Activated CD8-positive, alpha-beta memory T cell treated with anti-CD3 and anti-CD28 coated beads, Interleukin-2, amount 50 U/mL, for 48 hours (primary cell): Measurements from ENCODE around the gene TULP4.
"Not testable (repeated sequence)": the region's sequence is repeated elsewhere in the genome, so short reads cannot be mapped to it uniquely, and the experiment has no call there.

ENCODE experiments used
- DNase-seq: peaks from one replicate; pipeline ENCODE4 v3.0.0-alpha.2; 2020

The TULP4 gene

GRCh38 chr6:158329531-158329930 is 17.3 kb downstream of the TULP4 start:
- no peak for DNase-seq

- DNase-seq, result no peak
Measured at GRCh38 chr6:158330016-158330415, 17.8 kb downstream of the TULP4 start.

- no peak for DNase-seq
Measured at GRCh38 chr6:158332237-158332636, 20.0 kb downstream of the TULP4 start.

DNA sequence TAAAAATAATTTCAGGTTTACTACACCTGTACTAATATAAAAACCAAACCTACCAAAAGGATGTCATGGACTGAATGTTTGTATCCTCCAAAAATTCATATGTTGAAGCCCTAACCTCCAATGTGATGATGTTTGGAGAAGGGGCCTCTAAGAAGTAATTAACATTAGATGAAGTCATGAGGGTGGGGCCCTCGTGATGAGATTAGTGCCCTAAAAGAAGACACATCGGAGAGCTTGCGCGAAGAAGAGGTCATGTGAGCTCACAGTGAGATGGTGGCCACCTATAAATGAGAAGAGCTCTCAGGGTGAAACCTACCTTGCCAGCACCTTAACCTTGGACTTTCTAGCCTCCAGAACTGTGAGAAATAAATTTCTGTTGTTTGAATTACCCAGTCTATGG is 20.8 kb downstream of the TULP4 start:
- DNase-seq, result no peak

- DNase-seq, result no peak
Measured at GRCh38 chr6:158334534-158334933, 22.3 kb downstream of the TULP4 start.

- no peak for DNase-seq
Measured at GRCh38 chr6:158337332-158337731, 25.1 kb downstream of the TULP4 start.

DNA sequence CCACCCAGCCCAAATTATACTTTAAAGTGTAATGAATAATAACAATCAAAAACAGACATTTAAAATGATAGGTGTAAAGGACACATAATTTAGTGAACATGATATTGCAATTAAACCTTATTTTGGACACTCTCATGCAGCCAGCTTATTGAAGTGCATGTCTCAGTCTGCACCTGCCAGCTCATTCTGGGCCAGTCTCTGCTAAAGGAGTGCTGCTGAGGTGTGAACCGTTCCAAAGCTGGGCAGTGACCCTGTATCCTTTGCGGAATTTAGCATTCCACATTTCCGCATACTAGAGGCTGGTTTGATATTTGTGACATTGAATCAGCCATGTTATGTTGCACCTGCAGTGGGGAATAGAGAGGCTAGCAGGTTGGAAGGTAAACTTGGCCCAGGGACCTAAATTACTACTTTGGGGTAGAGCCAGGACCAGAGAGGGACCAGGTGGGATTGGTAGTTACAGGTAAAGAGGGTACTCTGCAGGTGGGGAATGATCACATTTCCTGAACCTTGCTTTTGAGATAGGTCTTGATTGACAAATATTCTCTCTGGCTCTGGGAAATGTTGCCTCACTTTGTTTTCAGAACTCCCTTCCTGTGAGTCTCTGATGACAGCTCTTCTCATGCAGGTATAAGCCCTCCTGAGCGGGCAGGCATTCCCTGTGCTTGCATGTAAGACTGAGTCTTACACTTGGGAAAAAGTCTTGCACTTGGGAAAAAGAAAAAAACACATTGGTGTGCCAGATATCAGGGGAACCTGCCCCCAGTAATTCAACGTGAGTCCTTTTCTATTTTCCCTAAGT is 26.2 kb downstream of the TULP4 start:
- DNase-seq, result no peak

- DNase-seq, result not testable (repeated sequence)
Measured at GRCh38 chr6:158339197-158339596, 26.9 kb downstream of the TULP4 start.

DNA sequence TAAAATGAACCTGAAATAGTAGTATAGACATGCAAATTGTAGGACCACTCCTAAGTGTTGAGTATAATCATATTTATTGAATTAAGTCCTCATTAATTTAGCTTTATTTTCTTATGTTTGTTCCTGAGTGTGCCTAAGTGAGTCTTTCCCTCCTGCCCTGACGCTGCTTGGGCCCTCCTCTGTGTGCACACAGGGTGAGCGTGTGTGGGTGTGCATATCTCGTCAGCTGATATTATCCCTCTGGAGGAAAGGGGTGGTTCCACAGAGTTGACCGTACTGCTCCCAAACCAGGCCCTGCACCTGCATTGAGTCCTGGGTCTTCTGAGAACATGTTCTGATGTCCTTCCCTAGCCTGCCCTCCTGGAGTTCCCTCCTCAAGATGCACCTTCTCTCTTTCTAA is 28.0 kb downstream of the TULP4 start:
- DNase-seq, result no peak

DNA sequence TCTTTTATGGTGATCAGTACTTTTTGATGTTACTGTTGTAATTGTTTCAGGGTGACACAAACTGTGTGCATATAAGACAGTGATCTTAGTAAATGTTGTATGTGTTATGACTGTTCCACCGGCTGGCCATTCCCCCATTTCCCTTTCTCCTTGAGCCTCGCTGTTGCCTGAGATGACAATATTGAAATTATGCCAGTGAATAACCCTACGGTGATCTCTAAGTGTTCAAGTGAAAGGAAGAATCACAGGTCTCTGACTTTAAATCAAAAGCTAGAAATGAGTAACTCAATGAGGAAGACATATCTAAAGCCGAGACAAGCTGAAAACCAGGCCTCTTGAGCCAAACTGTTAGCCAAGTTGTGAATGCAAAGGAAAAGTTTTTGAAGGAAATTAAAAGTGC is 32.3 kb downstream of the TULP4 start:
- DNase-seq, result no peak

DNA sequence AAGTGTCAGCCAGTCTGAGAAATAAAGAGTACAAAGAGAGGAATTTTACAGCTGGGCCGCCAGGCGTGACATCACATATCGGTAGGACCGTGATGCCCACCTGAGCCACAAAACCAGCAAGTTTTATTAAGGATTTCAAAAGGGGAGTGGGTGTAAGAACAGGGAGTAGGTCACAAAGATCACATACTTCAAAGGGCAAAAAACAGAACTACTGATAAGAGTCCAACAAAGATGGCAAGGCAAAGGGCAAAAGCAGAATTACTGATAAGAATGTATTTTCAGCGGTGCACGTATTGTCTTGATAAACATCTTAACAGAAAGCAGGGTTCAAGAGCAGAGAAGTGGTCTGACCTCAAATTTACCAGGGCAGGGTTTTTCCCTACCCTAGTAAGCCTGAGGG is 33.2 kb downstream of the TULP4 start:
- DNase-seq, result not testable (repeated sequence)

DNA sequence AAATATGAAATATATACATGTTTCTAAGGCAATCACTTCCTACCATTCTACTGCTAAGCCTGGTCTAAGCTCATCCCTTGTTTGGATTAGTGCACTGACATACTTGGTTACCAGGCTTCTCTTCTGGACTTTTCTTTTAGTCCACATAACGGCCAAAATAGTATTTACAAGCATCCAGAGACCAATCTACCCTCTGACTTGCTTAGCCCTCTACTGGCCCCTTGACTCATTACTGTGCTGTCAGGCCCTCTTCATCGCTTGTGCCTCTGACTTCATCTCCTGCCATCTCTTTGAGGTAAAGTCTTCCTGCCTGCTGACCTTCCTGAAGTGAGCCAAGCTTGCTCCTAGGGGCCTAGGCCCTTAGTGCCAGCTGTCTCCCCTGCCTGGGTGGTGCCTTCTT is 35.1 kb downstream of the TULP4 start:
- no peak for DNase-seq

DNA sequence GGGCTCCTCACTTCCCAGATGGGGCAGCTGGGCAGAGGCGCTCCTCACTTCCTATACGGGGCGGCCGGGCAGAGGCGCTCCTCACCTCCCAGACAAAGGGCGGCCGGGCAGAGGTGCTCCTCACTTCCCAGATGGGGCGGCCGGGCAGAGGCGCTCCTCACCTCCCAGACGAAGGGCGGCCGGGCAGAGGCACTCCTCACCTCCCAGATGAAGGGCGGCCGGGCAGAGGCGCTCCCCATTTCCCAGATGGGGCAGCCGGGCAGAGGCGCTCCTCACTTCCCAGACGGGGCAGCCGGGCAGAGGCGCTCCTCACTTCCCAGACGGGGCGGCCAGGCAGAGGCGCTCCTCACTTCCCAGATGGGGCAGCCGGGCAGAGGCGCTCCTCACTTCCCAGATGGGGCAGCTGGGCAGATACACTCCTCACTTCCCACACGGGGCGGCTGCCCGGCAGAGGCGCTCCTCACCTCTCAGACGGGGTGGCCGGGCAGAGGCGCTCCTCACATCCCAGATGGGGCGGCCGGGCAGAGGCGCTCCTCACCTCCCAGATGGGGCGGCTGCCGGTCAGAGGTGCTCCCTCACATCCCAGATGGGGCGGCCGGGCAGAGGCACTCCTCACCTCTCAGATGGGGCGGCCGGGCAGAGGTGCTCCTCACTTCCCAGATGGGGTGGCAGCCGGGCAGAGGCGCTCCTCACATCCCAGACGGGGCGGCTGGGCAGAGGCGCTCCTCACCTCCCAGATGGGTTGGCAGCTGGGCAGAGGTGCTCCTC is 36.7 kb downstream of the TULP4 start:
- DNase-seq, result not testable (repeated sequence)

DNA sequence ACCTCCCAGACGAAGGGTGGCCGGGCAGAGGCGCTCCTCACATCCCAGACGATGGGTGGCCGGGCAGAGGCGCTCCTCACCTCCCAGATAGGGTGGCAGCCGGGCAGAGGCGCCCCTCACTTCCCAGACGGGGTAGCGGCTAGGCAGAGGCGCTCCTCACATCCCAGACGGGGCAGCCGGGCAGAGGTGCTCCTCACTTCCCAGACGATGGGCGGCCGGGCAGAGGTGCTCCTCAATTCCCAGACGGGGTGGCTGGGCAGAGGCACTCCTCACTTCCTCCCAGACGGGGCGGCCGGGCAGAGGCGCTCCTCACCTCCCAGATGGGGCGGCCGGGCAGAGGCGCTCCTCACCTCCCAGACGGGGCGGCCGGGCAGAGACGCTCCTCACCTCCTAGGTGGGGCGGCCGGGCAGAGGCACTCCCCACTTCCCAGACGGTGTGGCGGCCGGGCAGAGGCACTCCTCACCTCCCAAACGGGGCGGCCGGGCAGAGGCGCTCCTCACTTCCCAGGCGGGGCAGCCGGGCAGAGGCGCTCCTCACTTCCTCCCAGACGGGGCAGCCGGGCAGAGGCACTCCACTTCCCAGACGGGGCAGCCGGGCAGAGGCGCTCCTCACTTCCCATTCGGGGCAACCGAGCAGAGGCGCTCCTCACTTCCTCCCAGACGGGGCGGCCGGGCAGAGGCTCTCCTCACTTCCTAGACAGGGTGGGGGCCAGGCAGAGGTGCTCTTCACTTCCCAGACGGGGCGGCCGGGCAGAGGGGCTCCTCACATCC is 37.4 kb downstream of the TULP4 start:
- DNase-seq, result not testable (repeated sequence)

DNA sequence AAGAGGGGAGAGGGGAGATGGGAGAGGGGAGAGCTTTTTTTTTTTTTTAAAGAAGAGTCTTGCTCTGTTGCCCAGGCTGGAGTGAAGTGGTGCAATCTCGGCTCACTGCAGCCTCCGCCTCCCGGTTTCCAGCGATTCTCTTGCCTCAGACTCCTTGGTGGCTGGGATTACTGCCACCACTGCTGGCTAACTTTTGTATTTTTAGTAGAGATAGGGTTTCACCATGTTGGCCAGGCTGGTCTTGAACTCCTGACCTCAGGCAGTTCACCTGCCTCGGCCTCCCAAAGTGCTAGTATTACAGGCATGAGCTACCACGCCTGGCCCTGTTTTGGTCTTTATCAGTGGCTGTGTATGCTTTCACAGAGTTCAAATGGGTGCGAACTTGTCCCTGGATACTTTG is 38.5 kb downstream of the TULP4 start:
- DNase-seq, result not testable (repeated sequence)

DNA sequence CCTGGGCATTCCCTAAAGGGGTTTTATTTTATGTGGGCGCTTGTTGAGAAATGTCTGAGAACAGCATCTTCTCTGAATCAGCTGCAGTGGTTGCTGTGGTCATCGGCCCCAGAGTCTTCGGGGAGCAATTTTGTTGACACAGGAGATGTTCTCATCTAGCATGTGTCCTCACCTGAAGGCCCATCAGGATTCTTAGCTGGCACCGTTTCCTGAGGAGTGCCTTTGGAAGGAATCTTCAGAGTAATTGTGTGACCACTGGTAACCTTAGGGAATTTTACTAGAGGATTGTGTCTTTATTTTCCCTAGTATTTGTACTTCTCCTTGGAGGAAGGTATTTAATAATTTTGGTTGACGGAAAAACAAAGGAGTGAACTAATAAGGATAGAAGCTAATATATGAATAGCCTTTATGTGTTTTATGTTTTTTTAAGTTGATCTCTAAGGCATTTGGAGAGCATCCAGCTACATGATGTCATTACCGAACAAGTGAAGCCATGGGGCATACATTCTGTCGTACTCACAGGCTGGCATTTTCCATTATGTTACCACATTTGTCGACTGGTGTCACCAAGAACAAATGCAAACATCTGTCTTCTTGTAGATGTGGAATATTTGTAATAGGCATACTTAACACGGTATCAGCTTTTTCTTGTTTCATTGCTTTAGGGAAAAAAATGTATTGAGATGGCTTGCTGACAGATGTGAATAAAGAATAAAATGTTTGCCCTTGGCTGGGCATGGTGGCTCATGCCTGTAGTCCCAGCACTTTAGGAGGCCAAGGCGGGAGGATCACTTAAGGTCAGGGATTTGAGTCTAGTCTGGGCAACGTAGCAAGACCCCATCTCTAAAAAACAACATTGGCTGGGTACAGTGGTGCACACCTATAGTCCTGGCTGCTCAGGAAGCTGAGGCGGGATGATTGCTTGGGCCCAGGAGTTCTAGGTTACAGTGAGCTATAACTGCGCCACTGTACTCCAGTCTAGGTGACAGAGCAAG is 41.9 kb downstream of the TULP4 start:
- DNase-seq, result no peak

DNA sequence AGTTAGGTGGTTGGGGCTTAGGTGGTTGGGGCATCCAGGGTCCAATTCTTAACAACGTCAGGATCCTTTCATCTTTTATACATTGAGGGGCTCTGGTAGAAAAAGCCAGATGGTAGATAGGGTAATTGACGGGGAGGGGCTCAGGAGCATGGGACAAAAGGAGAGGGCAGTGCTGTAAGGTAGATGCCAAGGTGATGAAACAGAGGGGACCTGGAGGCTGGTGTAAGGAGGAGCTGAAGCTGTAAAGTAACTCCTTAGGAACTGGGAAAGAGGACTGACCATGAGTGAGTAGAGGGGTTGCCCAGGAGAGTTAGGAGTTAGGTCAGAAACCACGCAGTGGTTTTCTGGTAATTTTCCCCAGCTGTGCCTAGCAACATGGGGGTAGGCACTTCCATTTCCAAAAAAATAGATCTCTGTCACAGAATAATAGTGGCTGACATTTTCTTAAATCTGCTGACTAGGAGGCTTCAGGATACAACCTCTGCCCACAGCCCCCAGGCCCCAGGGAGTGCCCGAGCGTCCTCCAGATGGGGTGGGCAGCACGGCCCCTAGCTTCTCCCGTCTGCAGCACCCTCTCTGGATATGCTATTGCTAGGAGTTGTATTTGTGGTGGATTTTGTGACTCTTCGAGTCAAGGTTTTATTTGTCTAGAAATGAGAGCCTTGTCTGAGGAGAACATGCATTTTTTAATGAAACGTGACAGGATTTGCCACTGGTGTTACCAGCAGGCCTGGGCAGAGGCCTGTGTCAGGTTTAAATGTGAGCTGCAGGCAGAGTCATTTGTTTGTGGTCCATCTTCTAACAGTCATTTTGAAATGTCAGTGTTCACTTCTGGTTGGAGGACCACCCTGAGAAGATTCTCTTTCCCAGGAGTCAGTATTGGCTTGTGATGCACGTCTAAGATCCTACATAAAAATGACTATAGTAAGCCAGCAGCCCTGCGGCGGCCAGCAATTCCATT is 44.6 kb downstream of the TULP4 start:
- no peak for DNase-seq

- DNase-seq, result no peak
Measured at GRCh38 chr6:158357570-158358216, 45.4 kb downstream of the TULP4 start.

- no peak for DNase-seq
Measured at GRCh38 chr6:158358450-158359077, 46.3 kb downstream of the TULP4 start.

DNA sequence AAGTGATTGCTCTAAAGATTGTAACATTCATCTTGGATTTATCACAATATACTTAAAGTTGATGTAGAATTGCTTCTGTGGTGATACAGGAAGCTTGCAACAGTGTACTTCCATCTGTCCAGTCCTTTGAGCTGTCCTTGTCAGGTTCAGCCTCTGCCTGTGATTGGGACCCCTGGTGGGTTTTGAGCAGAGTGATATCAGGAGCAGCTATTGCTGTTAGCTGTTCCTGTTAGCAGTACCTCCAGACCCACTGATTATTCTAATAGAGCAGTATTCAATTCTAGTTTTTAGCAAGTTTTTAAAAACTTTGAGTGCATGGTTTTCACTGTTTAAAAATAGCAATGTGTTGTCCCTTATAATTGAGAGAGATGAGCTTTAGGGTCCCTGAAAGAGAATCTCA is 48.8 kb downstream of the TULP4 start:
- no peak for DNase-seq
